NCI-H345 treated with DMSO at 0.1 percent for 48 hours (cell line): ENCODE measurements around the gene SDHC.
"Not testable (repeated sequence)": the region's sequence is repeated elsewhere in the genome, so short reads cannot be mapped to it uniquely, and the experiment has no call there.

Experiments
- DNase-seq: peaks from one replicate; lab custom pipeline; 2025; ENCODE audit not compliant: unreplicated experiment; lab: John Stamatoyannopoulos, UW

Gene SDHC

DNA sequence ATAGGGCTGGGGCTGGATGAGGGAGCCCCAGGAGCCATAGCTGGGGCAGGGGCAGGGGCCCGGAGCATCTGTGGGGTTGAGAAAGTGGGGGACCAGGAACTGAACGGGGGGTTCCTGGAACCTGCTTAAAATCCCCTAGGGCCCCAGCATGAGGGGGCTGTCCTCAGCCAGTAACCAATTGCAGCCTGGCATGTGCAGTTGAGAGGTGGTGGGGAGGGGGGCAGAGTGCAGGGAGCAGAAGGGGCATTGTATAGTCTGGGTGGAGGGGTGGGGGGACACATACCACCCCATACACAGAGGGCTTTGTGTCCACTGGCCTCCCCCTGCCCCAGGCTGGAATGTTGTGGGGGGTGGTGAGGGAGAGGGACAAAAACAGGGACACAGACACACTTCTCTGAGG is 4.3 kb upstream of the SDHC start, which contains the start of gene MPZ:
Gene MPZ (minus strand): TSS at position 101 of the 400 bp plus-strand sequence. CDS start 63 bp downstream, at position 38.
- no peak for DNase-seq

DNA sequence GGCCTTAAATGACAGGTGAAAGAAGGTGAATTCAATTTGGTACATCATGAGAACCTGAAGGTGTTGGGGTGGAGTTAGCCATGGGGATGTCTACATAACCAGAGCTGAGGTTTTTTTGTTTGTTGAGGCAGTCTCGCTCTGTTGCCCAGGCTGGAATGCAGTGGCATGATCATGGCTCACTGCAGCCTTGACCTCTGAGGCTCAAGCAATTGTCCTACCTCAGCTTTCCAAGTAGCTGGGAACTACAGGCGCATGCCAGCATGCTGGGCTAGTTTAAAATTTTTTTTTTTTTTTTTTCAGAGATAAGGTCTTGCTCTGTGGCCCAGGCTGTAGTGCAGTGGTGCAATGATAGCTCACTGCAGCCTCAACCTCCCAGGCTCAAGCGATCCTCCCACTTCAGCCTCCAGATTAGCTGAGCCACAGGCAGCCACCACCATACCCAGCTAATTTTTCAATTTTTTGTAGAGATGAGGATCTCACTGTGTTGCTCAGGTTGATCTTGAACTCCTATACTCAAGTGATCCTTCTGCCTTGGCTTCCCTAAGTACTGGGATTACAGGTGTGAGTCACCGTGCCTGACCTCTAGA is 2.5 kb upstream of the SDHC start:
- no peak for DNase-seq

DNA sequence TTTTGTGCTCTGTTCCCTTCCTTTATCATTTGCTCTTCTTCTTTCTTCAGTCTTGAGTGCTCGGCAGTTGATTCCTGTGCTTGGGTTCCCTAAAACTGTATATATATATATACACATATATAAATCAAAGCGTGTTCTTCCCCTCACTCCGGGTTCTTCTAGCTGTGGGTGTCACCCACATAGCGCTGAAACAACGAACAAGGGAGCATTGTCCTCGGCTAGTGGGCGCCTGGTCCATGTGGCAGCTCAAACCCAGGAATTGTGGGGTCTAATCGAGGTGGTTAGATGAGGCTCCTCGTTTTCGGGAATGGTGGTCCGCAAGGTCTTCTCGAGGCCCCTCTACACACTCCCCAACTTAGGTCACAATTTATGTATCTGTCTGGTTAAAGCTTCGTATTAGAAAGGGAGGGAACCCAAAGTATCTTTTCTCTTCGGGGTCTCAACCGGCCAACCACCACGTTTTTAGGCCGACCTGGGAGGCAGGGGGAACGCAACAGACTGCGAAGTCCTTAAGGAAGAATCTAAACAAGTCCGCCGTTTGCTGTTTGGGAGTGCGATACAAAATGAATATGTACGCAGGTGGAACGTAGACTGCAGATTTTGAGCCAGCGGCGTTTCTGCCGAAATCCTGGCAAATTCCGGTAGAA is 504 bp upstream of the SDHC start:
- no peak for DNase-seq

DNA sequence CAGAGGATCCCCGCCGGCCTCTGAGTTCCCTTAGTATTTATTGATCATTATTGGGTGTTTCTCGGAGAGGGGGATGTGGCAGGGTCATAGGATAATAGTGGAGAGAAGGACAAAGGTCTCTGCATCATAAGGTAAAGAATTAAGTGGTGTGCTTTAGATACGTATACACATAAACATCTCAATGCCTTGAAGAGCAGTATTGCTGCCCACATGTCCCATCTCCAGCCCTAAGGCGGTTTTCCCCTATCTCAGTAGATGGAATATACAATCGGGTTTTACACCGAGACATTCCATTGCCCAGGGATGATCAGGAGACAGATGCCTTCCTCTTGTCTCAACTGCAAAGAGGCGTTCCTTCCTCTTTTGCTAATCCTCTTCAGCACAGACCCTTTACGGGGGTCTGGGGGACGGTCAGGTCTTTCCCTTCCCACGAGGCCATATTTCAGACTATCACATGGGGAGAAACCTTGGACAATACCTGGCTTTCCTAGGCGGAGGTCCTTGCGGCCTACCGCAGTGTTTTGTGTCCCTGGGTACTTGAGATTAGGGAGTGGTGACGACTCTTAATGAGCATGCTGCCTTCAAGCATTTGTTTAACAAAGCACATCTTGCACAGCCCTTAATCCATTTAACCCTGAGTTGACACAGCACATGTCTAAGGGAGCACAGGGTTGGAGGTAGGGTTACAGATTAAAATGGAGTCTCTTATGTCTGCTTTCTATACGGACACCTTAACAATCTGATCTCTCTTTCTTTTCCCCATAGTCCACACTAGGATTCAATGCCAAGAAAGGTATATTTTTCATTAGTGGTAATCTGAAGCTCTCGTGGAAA is 1.9 kb downstream of the SDHC start:
- not testable (repeated sequence) for DNase-seq

DNA sequence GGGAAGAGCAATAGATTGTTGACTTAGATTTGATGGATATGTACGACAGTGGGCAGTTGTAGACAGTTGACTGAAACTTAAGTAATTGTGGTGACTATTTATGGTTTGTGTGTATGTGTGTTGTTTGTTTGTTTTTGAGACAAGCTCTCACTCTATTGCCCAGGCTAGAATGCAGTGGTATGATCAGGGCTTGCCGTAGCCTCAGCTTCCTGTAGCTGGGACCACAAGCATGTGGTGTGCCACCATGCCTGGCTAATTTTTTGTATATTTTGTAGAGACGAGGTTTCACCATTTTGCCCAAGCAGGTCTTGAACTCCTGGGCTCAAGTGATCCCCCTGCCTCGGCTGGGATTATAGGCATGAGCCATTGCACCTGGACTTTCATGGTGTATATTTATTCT is 9.8 kb downstream of the SDHC start:
- DNase-seq, result no peak

DNA sequence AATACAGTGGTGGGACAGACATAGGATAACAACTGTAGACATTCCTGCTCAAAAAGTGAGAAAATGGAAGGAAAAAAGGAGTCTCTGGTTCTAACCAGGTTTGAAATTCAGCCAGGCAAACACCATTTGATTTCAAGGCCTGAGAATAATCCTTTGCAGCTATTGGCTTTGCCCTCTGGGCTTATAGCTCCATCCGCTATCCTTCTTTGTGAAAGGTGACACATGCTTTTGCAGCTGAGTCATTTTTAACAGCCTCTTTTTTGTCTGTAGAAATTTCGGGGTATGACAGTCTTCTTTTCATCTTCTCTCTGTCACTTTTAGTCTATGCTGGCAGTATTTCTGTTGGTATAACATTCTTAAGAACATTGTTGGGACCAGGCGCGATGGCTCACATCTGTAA is 16.2 kb downstream of the SDHC start:
- no peak for DNase-seq

DNA sequence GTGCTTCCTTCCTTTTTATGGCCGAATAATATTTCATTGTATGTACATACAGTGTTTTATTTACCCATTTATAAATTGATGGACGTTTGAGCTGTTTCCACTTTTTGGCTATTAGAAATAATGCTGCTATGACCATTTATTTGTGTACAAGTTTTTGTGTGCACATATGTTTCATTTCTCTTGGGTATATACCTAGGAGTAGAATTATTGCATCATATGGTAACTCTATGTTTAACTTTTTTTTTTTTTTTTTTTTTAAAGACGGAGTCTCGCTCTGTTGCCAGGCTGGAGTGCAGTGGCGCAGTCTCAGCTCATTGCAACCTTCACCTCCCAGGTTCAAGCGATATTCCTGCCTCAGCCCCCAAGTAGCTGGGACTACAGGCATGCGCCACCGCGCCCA is 19.0 kb downstream of the SDHC start:
- DNase-seq, result no peak

DNA sequence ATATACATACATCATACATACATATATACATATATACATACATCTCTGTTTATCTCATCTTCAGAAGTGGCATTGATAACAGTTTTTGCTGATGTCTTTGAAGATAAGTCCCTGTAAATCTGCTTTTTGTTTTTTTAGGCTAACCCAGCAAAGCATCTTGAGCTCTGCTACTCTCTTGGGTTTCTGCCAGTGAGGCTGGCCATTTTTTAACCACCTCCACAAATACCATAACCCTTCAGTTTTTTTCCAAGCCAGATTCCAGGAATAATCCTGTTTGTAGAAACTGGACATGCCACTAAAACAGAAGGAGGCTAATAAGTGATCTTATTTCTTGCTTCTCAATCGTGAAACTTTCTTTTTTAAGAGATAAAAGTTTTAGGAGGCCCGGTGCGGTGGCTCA is 21.6 kb downstream of the SDHC start:
- DNase-seq, result no peak

DNA sequence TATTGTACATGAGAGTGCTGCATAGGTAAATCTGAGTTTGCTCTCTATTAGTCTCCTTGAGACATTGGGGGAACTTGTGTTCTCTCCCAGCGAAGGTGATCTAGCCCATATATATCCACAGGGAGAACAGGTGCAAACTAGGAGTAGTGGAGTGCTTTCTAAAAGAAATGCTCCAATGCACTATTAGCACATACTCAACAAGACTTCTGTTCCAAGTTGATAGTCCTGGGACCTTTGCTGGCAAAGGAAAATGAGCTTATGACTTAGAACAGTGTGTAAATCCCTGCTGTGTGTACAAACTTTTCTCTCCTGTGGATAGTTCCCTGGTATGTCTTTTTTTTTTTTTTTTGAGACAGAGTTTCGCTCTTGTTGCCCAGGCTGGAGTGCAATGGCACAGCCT is 28.0 kb downstream of the SDHC start:
- DNase-seq, result no peak

DNA sequence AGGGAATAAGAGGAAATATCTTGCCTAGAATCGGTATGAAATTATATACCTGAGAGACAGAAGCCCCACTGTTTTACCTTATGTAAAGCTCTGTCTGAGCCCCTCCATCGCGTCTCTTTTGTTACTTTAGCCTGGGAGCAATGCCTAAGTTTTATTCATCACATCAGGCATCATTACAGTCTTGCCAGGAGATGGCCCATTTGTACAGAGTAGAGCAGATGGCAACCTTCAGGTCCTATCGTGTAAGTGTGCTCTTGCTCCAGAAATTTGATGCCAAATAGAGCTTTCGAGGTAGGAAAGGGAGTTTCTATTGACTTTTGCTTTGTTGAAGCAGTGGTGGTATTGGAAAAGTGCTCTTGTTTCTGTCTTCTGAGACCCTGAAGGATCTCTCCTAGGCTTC is 28.6 kb downstream of the SDHC start:
- no peak for DNase-seq

DNA sequence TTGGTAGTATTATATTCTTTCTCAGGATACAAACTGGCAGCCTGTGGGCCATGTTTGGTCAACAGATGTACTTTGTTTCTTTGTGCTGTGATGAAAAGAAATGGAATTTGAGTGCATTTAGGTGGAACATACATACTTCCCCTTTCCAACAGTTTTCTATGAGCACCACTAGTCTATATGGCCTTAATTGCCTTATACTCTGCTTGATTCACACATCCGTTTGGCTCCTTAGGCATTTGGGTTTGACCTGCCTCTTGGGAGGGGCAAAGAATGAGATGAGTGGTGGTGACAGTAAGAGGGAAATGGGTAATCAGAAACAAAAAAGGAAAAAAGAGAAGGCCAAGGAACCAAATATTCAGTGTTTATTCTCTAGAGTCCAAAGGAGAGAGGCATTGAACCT is 36.5 kb downstream of the SDHC start:
- no peak for DNase-seq

DNA sequence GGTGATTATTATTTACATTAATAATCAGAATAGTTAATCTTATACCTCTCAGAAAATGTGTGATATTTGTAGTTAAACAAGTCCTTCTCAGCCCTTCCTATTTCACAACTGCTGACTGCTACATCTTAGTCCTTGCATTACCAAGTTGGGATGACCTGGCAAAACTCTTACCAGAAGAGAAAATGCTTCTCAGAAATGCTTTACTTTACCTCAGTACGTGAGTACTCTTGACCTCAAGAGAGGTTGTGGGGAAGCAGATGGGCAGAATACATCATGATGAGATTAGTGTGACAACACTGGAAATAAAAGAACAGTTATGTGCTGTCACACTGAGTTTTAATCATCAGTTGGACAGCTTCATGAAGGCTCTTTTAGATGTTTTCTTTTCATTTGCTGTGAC is 37.3 kb downstream of the SDHC start:
- DNase-seq, result no peak

DNA sequence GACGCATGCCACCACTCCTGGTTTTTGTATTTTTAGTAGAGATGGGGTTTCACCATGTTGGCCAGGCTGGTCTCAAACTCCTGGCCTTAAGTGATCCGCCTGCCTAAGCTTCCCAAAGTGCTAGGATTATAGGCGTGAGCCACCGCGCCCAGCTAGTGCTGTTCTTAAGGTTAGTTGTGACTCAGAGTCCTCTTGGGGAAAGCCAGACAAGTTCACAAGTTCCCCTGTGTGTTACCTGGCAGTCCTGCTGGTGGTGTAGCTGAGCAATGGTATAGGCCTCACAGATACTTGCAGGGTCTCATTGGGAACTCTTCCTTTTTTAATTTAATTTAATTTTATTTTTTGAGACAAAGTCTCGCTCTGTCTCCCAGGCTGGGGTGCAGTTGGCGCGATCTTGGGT is 42.9 kb downstream of the SDHC start:
- no peak for DNase-seq

DNA sequence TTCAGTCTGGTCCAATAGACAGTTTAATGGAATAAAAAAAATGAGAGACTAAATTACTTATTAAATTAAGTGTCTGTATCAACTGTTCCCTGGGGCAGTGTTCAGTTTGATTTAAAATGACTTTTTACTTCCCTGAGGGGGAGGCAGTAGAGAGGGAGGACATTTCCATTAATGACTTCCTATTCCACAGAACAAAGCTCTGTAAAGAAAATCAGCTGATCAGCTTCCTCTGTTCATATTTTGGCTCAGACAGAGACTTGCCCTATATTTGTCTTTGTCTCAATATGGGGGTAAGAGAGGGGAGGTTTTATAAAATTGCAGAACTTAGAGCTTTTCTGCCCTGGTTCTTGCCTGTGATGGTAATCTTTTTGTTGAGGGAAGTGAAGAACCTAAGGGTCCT is 45.1 kb downstream of the SDHC start:
- no peak for DNase-seq

DNA sequence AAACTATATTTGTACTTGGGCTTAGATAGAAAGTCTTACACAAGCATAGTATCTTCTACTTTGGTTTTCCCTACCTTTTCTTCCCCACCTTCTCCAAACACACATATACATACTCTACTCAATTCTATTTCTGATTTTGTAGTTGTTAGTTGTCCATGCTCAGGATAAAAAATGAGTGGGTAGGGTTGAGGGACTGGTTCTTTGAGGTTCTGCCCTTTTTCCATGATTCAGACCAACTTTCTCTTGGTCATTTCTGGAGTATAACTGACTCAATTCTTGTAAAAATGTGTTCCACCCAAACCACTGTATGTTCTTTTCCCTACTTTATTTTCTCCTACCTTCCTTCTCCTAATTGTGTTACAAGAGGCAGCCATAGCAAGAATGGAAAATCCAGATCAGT is 50.2 kb downstream of the SDHC start:
- DNase-seq, result no peak

DNA sequence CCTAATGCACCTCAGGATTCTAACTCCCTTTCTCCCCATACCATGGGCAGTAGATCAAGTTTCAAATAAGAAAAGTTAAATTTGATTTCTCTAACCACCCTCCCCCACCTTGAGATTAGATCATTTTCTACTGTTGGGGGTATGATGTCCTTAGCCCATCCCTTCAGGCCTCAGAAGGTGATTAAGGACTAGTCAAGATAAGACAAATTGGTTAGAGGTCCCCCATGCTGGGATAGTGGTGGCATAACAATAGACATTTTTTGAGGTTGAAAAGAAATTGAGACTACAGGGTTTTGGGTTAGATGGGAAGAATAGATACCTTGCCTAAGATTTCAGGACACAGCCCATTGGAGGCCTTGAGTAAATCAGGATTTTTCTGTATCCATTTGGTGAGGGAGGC is 51.0 kb downstream of the SDHC start:
- DNase-seq, result no peak

DNA sequence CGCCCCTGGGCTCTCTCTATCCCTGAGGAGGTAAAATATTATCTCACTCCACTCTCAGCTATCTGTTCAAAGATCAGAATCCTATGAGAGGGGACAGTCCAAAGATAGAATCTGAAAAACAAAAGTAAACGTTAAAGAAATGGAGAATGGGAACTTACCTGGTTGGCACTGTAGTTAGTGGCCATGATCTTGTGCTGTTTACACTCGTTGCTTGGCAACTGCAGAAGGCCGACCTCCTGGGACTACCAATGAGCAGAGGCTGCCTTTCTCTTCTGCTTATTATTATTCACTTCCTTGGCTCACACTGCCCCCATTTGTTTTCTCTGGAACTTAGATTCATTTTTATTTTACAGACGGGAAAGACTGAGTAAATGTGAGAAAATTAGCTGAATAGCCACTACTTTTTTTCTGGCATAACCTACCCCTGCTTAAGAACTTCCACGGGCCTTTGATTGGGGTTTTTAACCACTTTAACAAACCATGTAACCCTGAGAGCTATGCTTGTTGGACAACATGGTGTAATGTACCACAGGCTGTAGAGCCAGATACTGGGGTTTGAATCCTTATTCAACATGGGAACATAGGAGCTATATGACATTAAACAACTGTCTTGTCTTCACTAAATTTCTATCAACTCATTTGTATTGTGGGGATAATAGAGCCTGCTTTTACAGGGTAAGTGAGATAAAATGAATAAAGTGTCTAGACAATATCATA is 53.7 kb downstream of the SDHC start, which contains the start of gene CFAP126:
Gene CFAP126 (minus strand): TSS at position 193 of the 717 bp plus-strand sequence. CDS start 8 bp downstream, at position 185.
- DNase-seq, result peak; percentile 4

DNA sequence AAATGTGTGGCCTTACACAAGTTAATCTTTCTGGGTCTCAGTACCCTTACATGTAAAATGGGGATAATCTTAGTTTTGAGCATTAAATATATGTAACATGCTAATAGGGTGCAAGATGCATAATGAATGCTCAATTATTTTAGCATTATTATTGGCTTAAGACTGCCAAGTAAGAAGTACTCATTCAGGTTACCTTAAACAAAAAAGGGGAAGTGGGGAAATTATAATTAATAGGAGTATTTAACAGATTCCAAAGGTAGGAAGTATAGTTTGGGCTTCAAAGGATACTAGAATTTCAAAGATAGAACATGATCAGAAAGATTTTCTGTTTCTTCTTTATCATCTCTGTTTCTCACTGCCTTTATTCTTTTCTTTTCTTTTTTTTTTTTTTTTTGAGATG is 59.3 kb downstream of the SDHC start:
- no peak for DNase-seq

DNA sequence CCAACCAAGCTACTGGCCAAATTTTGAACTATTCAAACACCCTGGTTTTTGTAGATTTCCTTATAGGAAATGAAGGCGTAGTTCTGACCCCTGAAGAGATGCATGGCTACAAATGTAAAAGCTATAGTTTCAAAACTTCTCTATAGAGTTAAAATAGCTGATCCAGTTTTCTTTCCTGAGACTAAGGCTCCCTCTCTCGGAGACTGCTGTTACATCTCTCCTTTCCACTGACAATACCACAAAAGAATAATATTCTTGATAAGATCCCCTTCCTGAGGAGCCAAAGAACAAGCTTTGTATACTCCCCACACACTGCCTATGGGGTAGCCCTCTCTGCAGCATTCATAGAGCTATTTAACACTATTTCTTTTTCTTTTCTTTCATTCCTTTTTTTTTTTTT is 60.2 kb downstream of the SDHC start:
- no peak for DNase-seq

DNA sequence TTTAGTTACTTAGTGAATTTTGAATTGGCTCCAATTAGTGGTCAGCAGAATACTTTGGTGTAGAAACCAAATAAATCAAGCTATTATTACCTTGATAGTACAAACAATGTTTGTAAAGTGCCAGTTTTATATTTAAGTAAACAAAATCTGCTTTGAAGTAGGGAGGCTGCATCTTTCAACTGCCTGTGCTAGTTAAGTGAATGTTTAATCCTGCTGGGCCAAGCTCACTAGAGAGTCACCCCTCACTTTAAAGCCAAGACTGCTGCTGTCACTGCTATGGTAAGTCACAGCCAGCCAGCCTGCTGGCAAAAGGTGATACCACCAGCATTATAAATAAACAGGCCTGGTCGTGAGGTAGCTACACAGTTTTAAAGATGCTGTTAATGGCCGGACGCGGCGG is 63.8 kb downstream of the SDHC start:
- no peak for DNase-seq

DNA sequence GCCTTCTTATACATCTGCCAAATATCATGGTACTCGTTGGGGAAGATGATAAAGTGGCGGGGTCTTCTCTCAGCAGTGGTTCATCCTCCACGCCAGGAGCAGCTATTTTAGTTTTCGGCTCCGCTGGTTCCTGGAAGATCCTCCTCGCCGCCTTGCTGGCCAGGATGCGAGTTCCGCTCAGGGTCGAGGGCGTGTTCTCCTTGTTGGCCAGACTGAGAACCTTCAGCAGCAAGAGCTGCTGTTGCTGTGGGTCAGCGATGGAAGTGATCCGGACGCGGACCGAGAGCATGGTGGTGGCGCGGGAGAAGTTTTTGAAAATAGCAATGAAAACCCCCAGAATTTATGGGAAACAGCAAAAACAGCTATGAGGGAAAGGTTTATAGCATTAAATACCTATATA is 64.9 kb downstream of the SDHC start:
- no peak for DNase-seq

DNA sequence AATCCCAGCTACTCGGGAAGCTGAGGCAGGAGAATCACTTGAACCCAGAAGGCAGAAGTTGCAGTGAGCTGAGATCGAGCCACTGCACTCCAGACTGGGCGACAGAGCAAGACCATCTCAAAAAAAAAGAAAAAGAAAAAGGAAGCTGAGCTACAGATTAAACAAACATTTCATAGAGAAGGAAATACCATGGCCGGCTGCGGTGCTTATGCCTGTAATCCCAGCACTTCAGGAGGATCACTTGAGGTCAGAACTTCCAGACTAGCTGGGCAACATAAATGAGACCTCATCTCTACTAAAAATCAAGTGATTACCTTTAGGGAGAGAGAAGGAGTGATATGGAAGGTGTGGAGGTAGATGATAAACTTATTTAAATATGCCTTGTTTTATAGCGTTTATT is 67.5 kb downstream of the SDHC start:
- no peak for DNase-seq
